Breast epithelium (tissue), 4 donors: Measurements from ENCODE around the gene SENP3. TPM values are rescaled to one million over a fixed set of nuclear protein-coding genes. Genes with fewer than 3 reads are reported as not detected.

Source experiments
- DNase-seq, 2 donors: peaks; one replicate each; pipeline ENCODE4 v3.0.0-alpha.2; 2019; ENCODE audit warnings: low spot score in 2 of 2
- H3K27ac ChIP-seq, 2 donors: fragments of 200-600 bp; sonication (generic) in 1 of 2; one replicate each; pipeline ENCODE4 v1.5.1; 2016 to 2019; ENCODE audit warnings: mild to moderate bottlenecking in 1 of 2
- H3K27me3 ChIP-seq, 2 donors: fragments of 200-600 bp; sonication (generic) in 1 of 2; one replicate each; pipeline versions ENCODE4 v1.5.1 to v1.6.0; 2017 to 2019; ENCODE audit warnings: control low read depth in 1 of 2, mild to moderate bottlenecking in 1 of 2
- H3K36me3 ChIP-seq: fragments of 200-600 bp; one replicate; pipeline ENCODE4 v1.5.1; 2019
- H3K4me1 ChIP-seq, 2 donors: fragments of 200-600 bp; sonication (generic); one replicate each; pipeline ENCODE4 v1.5.1; 2016 to 2019; ENCODE audit warnings: control low read depth in 1 of 2
- H3K4me3 ChIP-seq, 3 donors: fragments of 200-600 bp; sonication (generic); 1 replicate in 2 of 3; 2 replicates in 1 of 3; pipeline ENCODE4 v1.5.1; 2016 to 2019; ENCODE audit warnings: mild to moderate bottlenecking in 3 of 3, moderate library complexity in 2 of 3
- H3K9me3 ChIP-seq, 2 donors: fragments of 200-600 bp; sonication (generic) in 1 of 2; one replicate each; pipeline ENCODE4 v1.5.1; 2016 to 2019; ENCODE audit warnings: control low read depth in 1 of 2
- CTCF ChIP-seq, 3 donors: fragments of 450-650 bp; IDR thresholded peaks; one replicate each; pipeline ENCODE4 v1.5.1; 2016 to 2017; ENCODE audit warnings: antibody characterized with exemption in 3 of 3, mild to moderate bottlenecking in 3 of 3, moderate library complexity in 3 of 3
- POLR2A ChIP-seq: fragments of 450-650 bp; IDR thresholded peaks from one replicate; pipeline ENCODE4 v1.6.1; 2016; ENCODE audit warnings: antibody characterized with exemption, mild to moderate bottlenecking, moderate library complexity
- POLR2AphosphoS5 ChIP-seq, 3 donors: sonication (generic); formaldehyde crosslinking; IDR thresholded peaks; one replicate each; pipeline ENCODE4 v1.6.1; 2017; ENCODE audit warnings: antibody characterized with exemption in 3 of 3
- intact Hi-C: fragments of 100-400 bp; cut with DNase I; formaldehyde crosslinking; loops from one replicate; pipeline ENCODE4 v1.15.1; 2023; ENCODE audit warnings: low total_unique reads
- total RNA-seq, 3 donors: library from RNA; depleted of rRNA; stranded (reverse); fragments of >200 nt; gene quantifications; one replicate each; pipeline ENCODE4 v1.1.0, GENCODE V29; 2016

Gene SENP3
- total RNA-seq, 3 donors from 2014 or later, result 59.5 to 65.2 (median 62.3) TPM

GRCh38 chr17:7538050-7538449 is 23.7 kb upstream of the SENP3 start:
- no peak overlapping the region for H3K27ac ChIP-seq
- no peak for DNase-seq
- TF ChIP-seq POLR2AphosphoS5 (IDR thresholded peaks at IDR 0.05) (no peak), CTCF (IDR thresholded peaks at IDR 0.05) (no peak), POLR2A (no peak)
- H3K36me3 ChIP-seq, result no peaks in the 10 kb centered on the region
- H3K27me3 ChIP-seq, result no peaks in the 10 kb centered on the region
- H3K4me3 ChIP-seq, result no peak overlapping the region
- intact Hi-C loops, result no loop called here
- H3K4me1 ChIP-seq, result no peaks in the 10 kb centered on the region
- peaks cover 0 to 6% of the 10 kb centered on the region in 2 donors for H3K9me3 ChIP-seq

GRCh38 chr17:7538891-7539545 is 22.7 kb upstream of the SENP3 start:
- H3K27ac ChIP-seq, result no peak overlapping the region
- no peak overlapping the region for H3K4me3 ChIP-seq
- intact Hi-C loops, result no loop called here
- DNase-seq, result no peak
- H3K36me3 ChIP-seq, result no peaks in the 10 kb centered on the region
- no peaks in the 10 kb centered on the region for H3K27me3 ChIP-seq
- no peaks in the 10 kb centered on the region for H3K4me1 ChIP-seq
- TF ChIP-seq POLR2A (no peak), CTCF (IDR thresholded peaks at IDR 0.05) (no peak), POLR2AphosphoS5 (IDR thresholded peaks at IDR 0.05) (no peak)
- peaks cover 0 to 6% of the 10 kb centered on the region in 2 donors for H3K9me3 ChIP-seq

GRCh38 chr17:7541074-7541621 is 20.6 kb upstream of the SENP3 start:
- Histone ChIP-seq H3K4me3 (no peak overlapping the region), H3K27me3 (no peaks in the 10 kb centered on the region), H3K36me3 (no peaks in the 10 kb centered on the region), H3K4me1 (no peaks in the 10 kb centered on the region), H3K27ac (no peak overlapping the region), H3K9me3 (peaks cover 0 to 6% of the 10 kb centered on the region in 2 donors)
- TF ChIP-seq CTCF (IDR thresholded peaks at IDR 0.05) (no peak), POLR2AphosphoS5 (IDR thresholded peaks at IDR 0.05) (no peak), POLR2A (no peak)
- intact Hi-C loops, result no loop called here
- no peak for DNase-seq

- no peak for DNase-seq
- TF ChIP-seq CTCF (IDR thresholded peaks at IDR 0.05) (no peak), POLR2A (no peak), POLR2AphosphoS5 (IDR thresholded peaks at IDR 0.05) (no peak)
- no peak overlapping the region for H3K27ac ChIP-seq
- H3K9me3 ChIP-seq, result no peaks in the 10 kb centered on the region
- no peaks in the 10 kb centered on the region for H3K27me3 ChIP-seq
- H3K4me1 ChIP-seq, result peaks cover 2 to 6% of the 10 kb centered on the region in 2 donors
- no peaks in the 10 kb centered on the region for H3K36me3 ChIP-seq
- intact Hi-C loops, result no loop called here
- no peak overlapping the region for H3K4me3 ChIP-seq
These were observed 16.8 kb upstream of the SENP3 start for GRCh38 chr17:7544911-7545310.

GRCh38 chr17:7548585-7549400 is 12.9 kb upstream of the SENP3 start, which contains the start of gene TNFSF12:
Gene TNFSF12, plus strand, starts transcription at chr17:7549058. Its CDS starts 96 bp downstream, at chr17:7549154.
- DNase-seq, result peak; percentile 27 to 70
- peaks cover 2 to 6% of the 10 kb centered on the region in 2 donors for H3K4me1 ChIP-seq
- H3K27ac ChIP-seq, result peak within 1 kb of the TSS; percentile 89 to 94
- intact Hi-C loops, result no loop called here
- no peaks in the 10 kb centered on the region for H3K27me3 ChIP-seq
- TF ChIP-seq POLR2A (no peak), CTCF (IDR thresholded peaks at IDR 0.05) (peak in 2 of 3 donors; percentile 12 to 14), POLR2AphosphoS5 (IDR thresholded peaks at IDR 0.05) (no peak)
- H3K4me3 ChIP-seq, result peak within 1 kb of the TSS; percentile 67 to 77 (median 76)
- H3K9me3 ChIP-seq, result no peaks in the 10 kb centered on the region
- no peaks in the 10 kb centered on the region for H3K36me3 ChIP-seq
